A673 (cell line): ENCODE results near the gene INVS.
"Not testable (repeated sequence)": the region's sequence is repeated elsewhere in the genome, so short reads cannot be mapped to it uniquely, and the experiment has no call there.

Experiments
- CTCF ChIP-seq: fragments of 300-800, 200-600 bp; sonication (generic); conservative IDR thresholded peaks from 2 replicates; pipeline ENCODE4 v1.5.1; 2017; ENCODE audit warnings: low read depth, mild to moderate bottlenecking, antibody characterized with exemption, low read length, moderate library complexity, mixed read lengths
- EZH2 ChIP-seq: fragments of 200-600 bp; sonication (generic); IDR thresholded peaks from 2 replicates; pipeline ENCODE4 v1.6.1; 2017; ENCODE audit warnings: borderline replicate concordance, low read depth, mild to moderate bottlenecking, mixed read lengths, antibody characterized with exemption, low read length; ENCODE audit not compliant: poor library complexity, severe bottlenecking

GRCh38 chr9:100062683-100063082 is 36.4 kb upstream of the INVS start:
- not testable (repeated sequence) for TF ChIP-seq EZH2, CTCF
